K562 (cell line): Measurements from ENCODE around the gene DYNLL1. TPM values are rescaled to one million over a fixed set of nuclear protein-coding genes. Genes with fewer than 3 reads are reported as not detected.

Source experiments
- ATF7 ChIP-seq: fragments of 450-650 bp; IDR thresholded peaks from 2 replicates; pipeline ENCODE4 v1.7.1; 2014; ENCODE audit warnings: mild to moderate bottlenecking, moderate library complexity
- CGGBP1 ChIP-seq: fragments of 250-450 bp; sonication (Bioruptor Pico); IDR thresholded peaks from 2 replicates; pipeline ENCODE4 v1.9.0; 2021; ENCODE audit warnings: mild to moderate bottlenecking
- HNRNPLL ChIP-seq: fragments of 200-400 bp; formaldehyde crosslinking; IDR thresholded peaks from 2 replicates; pipeline ENCODE4 v1.6.1; 2017; ENCODE audit warnings: low read length, low read depth, mild to moderate bottlenecking; ENCODE audit not compliant: poor library complexity, severe bottlenecking
- KDM1A ChIP-seq, 2 experiments: fragments of 450-650 bp; IDR thresholded peaks; 2 replicates each; pipeline ENCODE4 v1.6.1; 2016; ENCODE audit warnings: mild to moderate bottlenecking in 2 of 2
- L3MBTL2 ChIP-seq: fragments of 450-650 bp; IDR thresholded peaks from 2 replicates; pipeline ENCODE4 v1.6.1; 2016; ENCODE audit warnings: mild to moderate bottlenecking, moderate library complexity
- MEF2A ChIP-seq: IDR thresholded peaks from 2 replicates; pipeline ENCODE4 v1.6.1; 2011; ENCODE audit warnings: low read depth, mild to moderate bottlenecking, low read length, moderate library complexity; ENCODE audit not compliant: control insufficient read depth
- NUFIP1 ChIP-seq: fragments of 450-650 bp; IDR thresholded peaks from 2 replicates; pipeline ENCODE4 v1.6.1; 2018; ENCODE audit not compliant: partially characterized antibody
- RBM25 ChIP-seq: fragments of 200-400 bp; formaldehyde crosslinking; IDR thresholded peaks from 2 replicates; pipeline ENCODE4 v1.6.1; 2018; ENCODE audit warnings: low read length, low read depth, moderate library complexity; ENCODE audit not compliant: severe bottlenecking
- SNIP1 ChIP-seq: fragments of 450-650 bp; IDR thresholded peaks from 2 replicates; pipeline ENCODE4 v1.7.1; 2017; ENCODE audit warnings: low read depth, mild to moderate bottlenecking
- VEZF1 ChIP-seq: fragments of 200-800 bp; sonication (Bioruptor generic); IDR thresholded peaks from 2 replicates; pipeline ENCODE4 v1.6.1; 2017; ENCODE audit warnings: missing genetic modification characterization, missing compliant biosample characterization
- ZBTB40 ChIP-seq, 2 experiments: fragments of 450-650 bp in 1 of 2; sonication (generic) in 1 of 2; formaldehyde crosslinking in 1 of 2; IDR thresholded peaks; 2 replicates each; pipeline versions ENCODE4 v1.7.1 to v1.9.0; 2016 to 2022; ENCODE audit warnings: inconsistent platforms in 1 of 2, mild to moderate bottlenecking in 1 of 2, missing genetic modification reagents in 1 of 2
- ZKSCAN8 ChIP-seq: fragments of 200-800 bp; sonication (Bioruptor generic); IDR thresholded peaks from 2 replicates; pipeline ENCODE4 v1.6.1; 2016; ENCODE audit warnings: missing genetic modification characterization, missing compliant biosample characterization
- ZNF146 ChIP-seq: IDR thresholded peaks from one replicate; pipeline ENCODE4 v1.6.1; 2018; ENCODE audit warnings: missing compliant biosample characterization; ENCODE audit not compliant: unreplicated experiment
- ZNF197 ChIP-seq: fragments of 200-800 bp; sonication (Bioruptor generic); IDR thresholded peaks from 2 replicates; pipeline ENCODE4 v1.6.1; 2016; ENCODE audit warnings: low read depth, missing genetic modification characterization, missing compliant biosample characterization
- ZNF584 ChIP-seq: fragments of 200-800 bp; sonication (Bioruptor generic); IDR thresholded peaks from 2 replicates; pipeline ENCODE4 v1.6.1; 2016; ENCODE audit warnings: low read depth, mild to moderate bottlenecking, missing genetic modification characterization, missing compliant biosample characterization
- ZNF75A ChIP-seq: fragments of 450-650 bp; formaldehyde crosslinking; IDR thresholded peaks from 2 replicates; pipeline ENCODE4 v1.4.0; 2020; ENCODE audit warnings: mild to moderate bottlenecking
- polyA plus RNA-seq, 8 experiments: library from polyadenylated mRNA; depleted of rRNA in 4 of 8; stranded (reverse) in 5 of 8; unstranded in 3 of 8; fragments of >200 nt; fragmentation: Nextera tagmentation in 2 of 8; fragmentation: Illumina TruSeq in 1 of 8; extraction: Ambion mirVana in 2 of 8; extraction: Trizol in 1 of 8; gene quantifications; 2 replicates each; pipeline versions ENCODE4 v1.2.1 to v1.2.3, GENCODE V29; 2011 to 2014; ENCODE audit warnings: inconsistent platforms in 1 of 8, missing spikeins in 1 of 8
- total RNA-seq, 7 experiments: library from RNA; depleted of rRNA in 6 of 7; stranded (reverse); fragments of >200 nt in 6 of 7; fragmentation: Illumina TruSeq in 2 of 7; extraction: Trizol in 2 of 7; gene quantifications; 2 replicates each; pipeline versions ENCODE4 v1.2.1 to v1.2.3, GENCODE V29; 2011 to 2021; ENCODE audit warnings: low replicate concordance in 1 of 7

The DYNLL1 gene
- total and polyA plus RNA-seq, 9 of the 15 experiments (the other 6 are each of a cell fraction or from before 2014, with no cell fraction given), result 303 to 1,112 (median 468) TPM

- TF ChIP-seq ZBTB40 (IDR thresholded peaks at IDR 0.05) (no peak), ZBTB40 (CRISPR knock-in tag; IDR thresholded peaks at IDR 0.05) (no peak), HNRNPLL (no peak), ZKSCAN8 (no peak), NUFIP1 (no peak), ZNF197 (CRISPR knock-in tag) (no peak), ZNF75A (CRISPR knock-in tag) (no peak), MEF2A (no peak), ZNF584 (CRISPR knock-in tag) (no peak), ATF7 (peak; percentile 77), KDM1A (IDR thresholded peaks at IDR 0.05) (no peak), CGGBP1 (no peak), L3MBTL2 (peak; percentile 85), VEZF1 (peak; percentile 80), SNIP1 (no peak), RBM25 (peak; percentile 24), ZNF146 (no peak)
These were observed 26.3 kb upstream of the DYNLL1 start, which contains the start of gene SRSF9 (continued) for GRCh38 chr12:120469450-120470149.
